Measurements from ENCODE around the gene KRT6A. TPM values are rescaled to one million over a fixed set of nuclear protein-coding genes. Genes with fewer than 3 reads are reported as not detected.

KRT6A gene
- total RNA-seq, 4 donors from 2014 or later, result 1.7 to 2.3 TPM; not detected in 2

- Histone ChIP-seq H3K9me3 (no peaks in the 10 kb centered on the region), H3K36me3 (no peaks in the 10 kb centered on the region), H3K4me3 (no peak overlapping the region), H3K27me3 (no peaks in the 10 kb centered on the region), H3K27ac (no peak overlapping the region), H3K4me1 (no peaks in the 10 kb centered on the region)
- DNase-seq, result no peak
- no peak for TF ChIP-seq POLR2A (IDR thresholded peaks at IDR 0.05)
- no peak for TF ChIP-seq CTCF (IDR thresholded peaks at IDR 0.05)
Observed at GRCh38 chr12:52461693-52462092, 31.4 kb downstream of the KRT6A start.

GRCh38 chr12:52458861-52459260 lies 34.2 kb downstream of the KRT6A start:
- H3K4me1 ChIP-seq, result no peaks in the 10 kb centered on the region
- no peaks in the 10 kb centered on the region for H3K9me3 ChIP-seq
- no peak overlapping the region for H3K27ac ChIP-seq
- DNase-seq, result no peak
- no peak overlapping the region for H3K4me3 ChIP-seq
- no peaks in the 10 kb centered on the region for H3K27me3 ChIP-seq
- H3K36me3 ChIP-seq, result no peaks in the 10 kb centered on the region
- TF ChIP-seq POLR2A (IDR thresholded peaks at IDR 0.05), result no peak
- no peak for TF ChIP-seq CTCF (IDR thresholded peaks at IDR 0.05)

- H3K36me3 ChIP-seq, result no peaks in the 10 kb centered on the region
- no peak overlapping the region for H3K4me3 ChIP-seq
- no peaks in the 10 kb centered on the region for H3K9me3 ChIP-seq
- TF ChIP-seq POLR2A (IDR thresholded peaks at IDR 0.05) (no peak), CTCF (IDR thresholded peaks at IDR 0.05) (no peak)
- DNase-seq, result no peak
- H3K27ac ChIP-seq, result no peak overlapping the region
- H3K27me3 ChIP-seq, result no peaks in the 10 kb centered on the region
- no peaks in the 10 kb centered on the region for H3K4me1 ChIP-seq
Observed at GRCh38 chr12:52455821-52456220, 37.2 kb downstream of the KRT6A start.

DNA sequence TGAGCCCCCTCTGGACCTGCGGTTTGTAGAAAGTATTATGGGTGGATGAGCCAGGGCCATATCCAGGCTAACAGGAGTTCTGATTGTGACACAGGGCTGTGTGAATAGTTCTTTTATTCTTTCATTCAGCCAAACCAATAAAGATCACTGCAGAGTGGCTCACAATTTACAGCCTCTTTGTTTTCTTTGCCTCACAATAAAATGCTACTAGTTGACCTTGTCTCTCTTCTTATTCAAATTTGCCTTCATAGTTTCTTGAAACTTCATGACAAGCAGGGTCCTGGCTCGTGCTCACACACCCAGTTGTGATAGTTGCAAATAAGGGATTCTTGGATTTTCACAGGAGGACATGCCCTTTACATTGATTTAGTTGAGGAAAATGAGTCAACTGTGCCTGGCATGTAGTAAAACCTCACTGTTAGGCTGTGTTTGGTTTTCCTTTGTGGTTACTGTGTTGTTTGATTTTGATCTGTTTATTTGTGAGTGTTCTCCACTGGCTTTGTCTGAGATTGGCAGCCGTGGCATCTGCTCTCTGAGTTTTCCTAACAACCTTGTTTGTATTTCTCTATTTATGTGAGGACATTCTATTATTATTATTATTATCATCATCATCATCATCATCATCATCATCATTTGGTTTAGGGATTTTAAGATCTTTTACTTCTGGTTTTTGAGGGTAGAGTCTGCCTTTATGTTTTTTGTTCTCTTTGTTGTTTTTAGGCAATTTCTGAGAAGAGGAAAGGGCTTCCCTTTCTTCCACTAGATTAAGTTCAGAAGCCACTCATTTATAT lies 38.5 kb downstream of the KRT6A start:
- Histone ChIP-seq H3K4me1 (no peaks in the 10 kb centered on the region), H3K36me3 (no peaks in the 10 kb centered on the region), H3K27me3 (no peaks in the 10 kb centered on the region), H3K9me3 (no peaks in the 10 kb centered on the region), H3K27ac (no peak overlapping the region), H3K4me3 (no peak overlapping the region)
- no peak for DNase-seq
- TF ChIP-seq POLR2A (IDR thresholded peaks at IDR 0.05) (no peak), CTCF (IDR thresholded peaks at IDR 0.05) (no peak)

DNA sequence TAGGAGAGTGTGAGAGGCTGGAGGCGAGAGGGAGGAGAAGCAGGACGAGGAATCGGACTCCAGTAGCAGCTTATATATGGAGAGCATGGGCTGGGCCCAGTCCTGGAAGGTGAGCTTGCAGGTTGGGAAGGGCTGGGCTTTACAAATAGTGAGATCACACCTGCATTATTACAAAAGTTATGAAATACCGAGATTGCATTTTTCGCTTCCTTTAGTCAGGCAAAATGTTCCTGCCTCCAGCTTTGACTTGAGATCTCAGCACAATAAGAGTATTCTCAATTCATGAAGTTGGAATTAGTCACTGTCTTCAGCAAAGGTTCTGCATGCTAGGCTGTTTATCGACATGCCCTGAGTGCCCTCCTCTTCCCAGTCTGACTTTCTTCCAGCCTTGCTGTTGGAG lies 41.0 kb downstream of the KRT6A start, which contains the start of gene KRT6B:
TSS of gene KRT6B (minus strand) at position 46 of the 400 bp plus-strand sequence. CDS start 68 bp downstream, outside the sequence.
- Histone ChIP-seq H3K4me1 (no peaks in the 10 kb centered on the region), H3K27ac (no peak within 1 kb of the TSS), H3K4me3 (no peak within 1 kb of the TSS), H3K27me3 (no peaks in the 10 kb centered on the region), H3K36me3 (no peaks in the 10 kb centered on the region), H3K9me3 (no peaks in the 10 kb centered on the region)
- DNase-seq, result no peak
- TF ChIP-seq CTCF (IDR thresholded peaks at IDR 0.05) (no peak), POLR2A (IDR thresholded peaks at IDR 0.05) (no peak)

All from Peyer's patch (tissue), 4 donors.